Measurements from ENCODE around the gene RHBDD3.
A peak's percentile ranks its signal among the peaks of the same experiment; 100 is the strongest.
"Not testable (repeated sequence)": the region's sequence is repeated elsewhere in the genome, so short reads cannot be mapped to it uniquely, and the experiment has no call there.

RHBDD3 gene

GRCh38 chr22:29245626-29246385 lies 22.0 kb downstream of the RHBDD3 start:
- peak; percentile 78 for DNase-seq

GRCh38 chr22:29244785-29245625 lies 22.8 kb downstream of the RHBDD3 start:
- DNase-seq: peak; percentile 33

GRCh38 chr22:29243874-29244446 lies 23.8 kb downstream of the RHBDD3 start:
- no peak for DNase-seq

GRCh38 chr22:29240481-29240880 lies 27.3 kb downstream of the RHBDD3 start:
- peak; percentile 61 for DNase-seq

GRCh38 chr22:29233277-29233877 lies 34.4 kb downstream of the RHBDD3 start:
- no peak for DNase-seq

- DNase-seq: peak; percentile 29
Observed at GRCh38 chr22:29231971-29232959, 35.5 kb downstream of the RHBDD3 start.

GRCh38 chr22:29230972-29231875 lies 36.6 kb downstream of the RHBDD3 start:
- no peak for DNase-seq

- DNase-seq: no peak
Observed at GRCh38 chr22:29226351-29226981, 41.3 kb downstream of the RHBDD3 start.

GRCh38 chr22:29225422-29226090 lies 42.2 kb downstream of the RHBDD3 start:
- DNase-seq: peak; percentile 80

GRCh38 chr22:29224859-29225410 lies 42.8 kb downstream of the RHBDD3 start:
- no peak for DNase-seq

GRCh38 chr22:29224121-29224858 lies 43.5 kb downstream of the RHBDD3 start:
- DNase-seq: no peak

GRCh38 chr22:29219881-29220670 lies 47.7 kb downstream of the RHBDD3 start:
- DNase-seq: peak; percentile 31

- not testable (repeated sequence) for DNase-seq
Observed at GRCh38 chr22:29219409-29219782, 48.4 kb downstream of the RHBDD3 start.

- DNase-seq: no peak
Observed at GRCh38 chr22:29218758-29219408, 48.9 kb downstream of the RHBDD3 start.

GRCh38 chr22:29217827-29218757 lies 49.7 kb downstream of the RHBDD3 start:
- no peak for DNase-seq

Measured in NCI-H69 (cell line).